ENCODE results near the gene TSPYL4. TPM values are rescaled to one million over a fixed set of nuclear protein-coding genes. Genes with fewer than 3 reads are reported as not detected.

The TSPYL4 gene
- total and polyA plus RNA-seq, 11 donors = 8.0 to 52.8 (median 30.5) TPM

DNA sequence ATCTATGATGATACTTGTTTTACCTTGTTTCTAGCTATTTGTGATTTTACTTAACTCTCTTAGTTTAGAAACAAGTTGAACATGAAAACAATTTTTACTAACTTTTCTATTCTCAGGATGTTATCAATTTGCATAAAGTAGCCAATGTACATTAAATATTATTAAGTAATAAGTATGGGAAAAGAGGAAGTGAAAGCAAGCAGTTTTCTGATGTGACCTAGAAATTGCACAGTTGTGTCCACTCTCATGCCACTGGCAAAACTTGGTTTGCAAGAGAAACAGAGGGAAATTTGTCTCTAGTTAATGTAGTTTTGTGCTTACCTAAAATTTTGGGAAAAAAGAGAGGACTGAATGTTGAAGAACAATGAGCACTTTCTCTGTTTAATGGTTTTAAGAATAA is 45.1 kb upstream of the TSPYL4 start:
- TF ChIP-seq, protein P1, sequence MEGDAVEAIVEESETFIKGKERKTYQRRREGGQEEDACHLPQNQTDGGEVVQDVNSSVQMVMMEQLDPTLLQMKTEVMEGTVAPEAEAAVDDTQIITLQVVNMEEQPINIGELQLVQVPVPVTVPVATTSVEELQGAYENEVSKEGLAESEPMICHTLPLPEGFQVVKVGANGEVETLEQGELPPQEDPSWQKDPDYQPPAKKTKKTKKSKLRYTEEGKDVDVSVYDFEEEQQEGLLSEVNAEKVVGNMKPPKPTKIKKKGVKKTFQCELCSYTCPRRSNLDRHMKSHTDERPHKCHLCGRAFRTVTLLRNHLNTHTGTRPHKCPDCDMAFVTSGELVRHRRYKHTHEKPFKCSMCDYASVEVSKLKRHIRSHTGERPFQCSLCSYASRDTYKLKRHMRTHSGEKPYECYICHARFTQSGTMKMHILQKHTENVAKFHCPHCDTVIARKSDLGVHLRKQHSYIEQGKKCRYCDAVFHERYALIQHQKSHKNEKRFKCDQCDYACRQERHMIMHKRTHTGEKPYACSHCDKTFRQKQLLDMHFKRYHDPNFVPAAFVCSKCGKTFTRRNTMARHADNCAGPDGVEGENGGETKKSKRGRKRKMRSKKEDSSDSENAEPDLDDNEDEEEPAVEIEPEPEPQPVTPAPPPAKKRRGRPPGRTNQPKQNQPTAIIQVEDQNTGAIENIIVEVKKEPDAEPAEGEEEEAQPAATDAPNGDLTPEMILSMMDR (IDR thresholded peaks at IDR 0.05) = no peak
- TF ChIP-seq POLR2A (IDR thresholded peaks at IDR 0.05) = no peak
- intact Hi-C loops (cut with DNase I) = loop anchor here in 3 of 10 donors (10.0 kb wide), 1 partner anchor 146 kb away; no protein-coding TSS in a partner anchor
- ATAC-seq = no peak

DNA sequence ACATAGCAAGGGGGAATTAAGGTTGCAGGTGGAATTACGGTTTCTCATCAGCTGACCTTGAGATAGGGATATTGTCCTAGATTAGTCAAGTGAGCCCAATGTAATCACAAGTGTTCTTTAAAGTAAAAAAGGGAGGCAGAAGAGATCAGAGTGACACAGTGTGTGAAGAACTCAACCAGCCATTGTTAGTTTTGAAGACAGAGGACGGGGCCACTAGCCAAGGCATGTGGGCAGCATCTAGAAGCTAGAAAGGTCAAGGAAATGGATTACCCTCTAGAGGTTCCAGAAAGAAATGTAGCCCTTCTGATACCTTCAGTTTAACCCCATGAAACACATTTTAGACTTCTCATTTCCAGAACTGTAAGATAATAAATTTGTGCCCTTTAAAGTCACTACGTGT is 44.4 kb upstream of the TSPYL4 start:
- Histone ChIP-seq H3K4me3 (no peak overlapping the region), H3K27me3 (no peaks in the 10 kb centered on the region), H3K4me1 (peaks cover 0 to 26% (median 0%) of the 10 kb centered on the region in 12 donors), H3K36me3 (no peaks in the 10 kb centered on the region), H3K27ac (no peak overlapping the region), H3K9me3 (peaks cover 0 to 16% (median 6%) of the 10 kb centered on the region in 12 donors)
- DNase-seq (no peak), ATAC-seq (no peak)
- intact Hi-C loops (cut with DNase I) = loop anchor here in 3 of 10 donors (10.0 kb wide), 1 partner anchor 147 kb away; no protein-coding TSS in a partner anchor
- TF ChIP-seq, protein P1 (IDR thresholded peaks at IDR 0.05) = no peak
- TF ChIP-seq POLR2A (IDR thresholded peaks at IDR 0.05) = no peak
- 93 to 98% (median 96%) methylated on average over 3 of the region's 3 CpGs for WGBS, 4 donors

More for the DNA sequence above, 45.1 kb upstream of the TSPYL4 start:
- no peak overlapping the region for H3K4me3 ChIP-seq
- no peaks in the 10 kb centered on the region for H3K27me3 ChIP-seq
- H3K27ac ChIP-seq = no peak overlapping the region
- DNase-seq = no peak
- no peaks in the 10 kb centered on the region for H3K36me3 ChIP-seq
- H3K9me3 ChIP-seq = peaks cover 0 to 16% (median 6%) of the 10 kb centered on the region in 12 donors
- peaks cover 0 to 26% (median 0%) of the 10 kb centered on the region in 12 donors for H3K4me1 ChIP-seq

DNA sequence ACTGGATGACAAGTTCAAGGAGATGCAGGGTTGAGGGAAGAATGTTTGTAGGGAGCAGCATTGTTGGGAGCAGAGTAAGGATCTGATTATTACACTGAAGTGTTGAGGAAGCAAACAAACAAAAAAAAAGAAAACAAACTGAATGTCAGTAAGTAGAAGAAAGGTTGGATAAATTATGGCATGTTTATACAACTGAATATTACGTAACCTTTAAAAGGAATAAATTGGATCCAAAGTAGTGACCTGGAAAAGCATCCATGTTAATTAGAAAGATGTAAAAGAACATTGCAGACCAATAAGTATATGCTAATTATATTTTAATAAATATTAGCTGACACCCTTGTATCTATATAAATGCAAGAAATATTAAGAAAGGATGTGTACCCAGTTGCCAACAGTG is 38.7 kb upstream of the TSPYL4 start:
- DNase-seq (no peak), ATAC-seq (no peak)
- Histone ChIP-seq H3K27ac (no peak overlapping the region), H3K4me3 (no peak overlapping the region), H3K36me3 (no peaks in the 10 kb centered on the region), H3K9me3 (peaks cover 0 to 5% (median 0%) of the 10 kb centered on the region in 12 donors), H3K4me1 (peaks cover 0 to 7% (median 0%) of the 10 kb centered on the region in 12 donors), H3K27me3 (no peaks in the 10 kb centered on the region)
- 94 to 97% (median 96%) methylated on average over 1 of the region's 1 CpG for WGBS, 4 donors
- intact Hi-C loops (cut with DNase I) = loop anchor here in 3 of 10 donors (5.0 to 10.0 kb wide), 3 partner anchors 80 to 240 kb away; partner anchors contain the start of gene DSE (in 1 of the 3)
- TF ChIP-seq, protein P1 (IDR thresholded peaks at IDR 0.05) = no peak
- TF ChIP-seq POLR2A (IDR thresholded peaks at IDR 0.05) = no peak

DNA sequence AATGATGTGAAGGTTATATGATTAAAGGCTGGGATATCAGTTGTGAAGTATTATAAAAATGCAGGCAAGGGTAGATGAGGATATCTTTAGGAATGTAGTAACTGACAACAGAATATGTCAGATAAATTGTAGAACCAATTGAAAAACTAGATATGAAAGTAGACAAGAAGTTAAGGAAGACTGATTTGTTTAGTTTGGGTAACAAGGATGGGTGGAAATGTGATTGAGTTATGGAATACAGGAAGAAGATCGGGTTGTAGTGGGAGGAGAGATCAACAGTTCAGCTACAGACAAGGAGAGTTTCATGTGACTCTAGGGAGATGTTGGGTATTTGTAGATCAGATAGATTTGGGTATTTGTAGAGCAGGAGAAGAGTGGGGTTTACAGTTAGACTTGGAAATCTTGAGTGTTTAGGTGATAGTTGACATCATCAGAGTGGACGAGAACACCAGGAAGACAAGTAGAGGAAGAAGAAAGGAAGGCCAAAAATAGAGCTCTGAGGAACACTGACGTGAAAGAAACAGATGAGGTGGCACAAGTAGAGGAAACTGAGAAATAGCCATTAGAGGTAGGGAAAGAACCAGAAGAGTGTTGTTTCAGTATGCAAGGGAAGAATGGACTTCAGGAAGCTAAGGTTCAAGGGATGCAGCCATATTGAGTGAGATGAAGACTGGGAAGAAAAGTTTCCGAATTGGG is 38.0 kb upstream of the TSPYL4 start:
- intact Hi-C loops (cut with DNase I) = loop anchor here in 3 of 10 donors (5.0 to 10.0 kb wide), 3 partner anchors 80 to 240 kb away; partner anchors contain the start of gene DSE (in 1 of the 3)
- ATAC-seq (no peak), DNase-seq (no peak)
- Histone ChIP-seq H3K27ac (no peak overlapping the region), H3K9me3 (no peaks in the 10 kb centered on the region), H3K27me3 (no peaks in the 10 kb centered on the region), H3K4me1 (peaks cover 0 to 7% (median 0%) of the 10 kb centered on the region in 12 donors), H3K36me3 (no peaks in the 10 kb centered on the region), H3K4me3 (no peak overlapping the region)
- no peak for TF ChIP-seq POLR2A (IDR thresholded peaks at IDR 0.05)
- TF ChIP-seq, protein P1 (IDR thresholded peaks at IDR 0.05) = no peak
- 60 to 73% (median 65%) methylated on average over 4 of the region's 4 CpGs for WGBS, 4 donors

Data from heart left ventricle (tissue), 16 donors.